K562 (cell line): Measurements from ENCODE around the gene KAT6B. TPM values are rescaled to one million over a fixed set of nuclear protein-coding genes. Genes with fewer than 3 reads are reported as not detected.

Source experiments
- ATAC-seq: fragments of 200-7000 bp; cut with Tn5 transposase; 3 replicates; pipeline ENCODE4 v1.9.1; 2020; ENCODE audit warnings: moderate library complexity
- BruUV-seq: library from RNA; stranded (reverse); fragments of 400-500 nt; replicated peaks from 2 replicates; lab custom pipeline; 2021; lab: Mats Ljungman, UMichigan
- CTCF ChIA-PET: fragments of 300-600 bp; formaldehyde crosslinking; extraction: SDS; loops from one replicate; lab custom pipeline; 2021; ENCODE audit warnings: low intra/inter-chr PET ratio; lab: Yijun Ruan, JAX
- POLR2A ChIA-PET: fragments of 300-600, 350-650 bp; sonication (Branson Sonifier 250); formaldehyde crosslinking; extraction: SDS; loops from one replicate; lab custom pipeline; 2021; ENCODE audit warnings: antibody characterized with exemption, inconsistent platforms; lab: Yijun Ruan, JAX
- DNase-seq, 4 experiments: peaks; one replicate each; pipeline versions ENCODE4 v3.0.0 to v3.0.0-alpha.2; 2011 to 2018; ENCODE audit warnings: low spot score in 3 of 4, mixed read lengths in 3 of 4; ENCODE audit errors: extremely low read depth in 1 of 4
- FAIRE-seq: peaks from 2 replicates; lab custom pipeline; 2011; peaks lifted over from hg19 to GRCh38; lab: Jason Lieb, UNC
- H2AFZ ChIP-seq: 2 replicates; pipeline ENCODE4 v1.6.0; 2011; ENCODE audit warnings: low read depth, low read length, control low read depth, inconsistent platforms
- H3K27ac ChIP-seq: fragments of 200-600 bp; 3 replicates; pipeline ENCODE4 v1.8.0; 2011; ENCODE audit warnings: low read depth, mild to moderate bottlenecking, control low read depth, inconsistent platforms, low read length, moderate library complexity, mixed read lengths; ENCODE audit errors: extremely low read depth
- H3K27me3 ChIP-seq, 2 experiments: fragments of 300-600 bp in 1 of 2; 2 replicates in 1 of 2; 3 replicates in 1 of 2; pipeline versions ENCODE4 v1.6.0 to v1.8.0; 2011; ENCODE audit warnings: inconsistent platforms in 2 of 2, low read length in 2 of 2, mild to moderate bottlenecking in 1 of 2, mixed read lengths in 1 of 2, moderate library complexity in 1 of 2; ENCODE audit not compliant: control insufficient read depth in 2 of 2, insufficient read depth in 2 of 2
- H3K36me3 ChIP-seq: fragments of 300-600 bp; 3 replicates; pipeline ENCODE4 v1.8.0; 2011; ENCODE audit warnings: mild to moderate bottlenecking, low read length, inconsistent platforms; ENCODE audit not compliant: control insufficient read depth, insufficient read depth
- H3K4me1 ChIP-seq, 2 experiments: fragments of 200-600 bp in 1 of 2; replicated peaks in 1 of 2; 2 replicates in 1 of 2; 3 replicates in 1 of 2; pipeline versions ENCODE4 v1.5.1 to v1.8.0; 2011; ENCODE audit warnings: inconsistent platforms in 2 of 2, low read length in 2 of 2, mild to moderate bottlenecking in 1 of 2, mixed read lengths in 1 of 2, moderate library complexity in 1 of 2; ENCODE audit not compliant: control insufficient read depth in 2 of 2, insufficient read depth in 2 of 2
- H3K4me2 ChIP-seq: 2 replicates; pipeline ENCODE4 v1.6.1; 2011; ENCODE audit warnings: low read length, control low read depth, inconsistent platforms, mixed read lengths; ENCODE audit not compliant: insufficient read depth
- H3K4me3 ChIP-seq: fragments of 200-600 bp; sonication (generic), shearing (Covaris generic); 2 replicates; pipeline ENCODE4 v1.5.1; 2016; ENCODE audit warnings: control low read depth, inconsistent platforms
- H3K79me2 ChIP-seq: fragments of 200-600 bp; 3 replicates; pipeline ENCODE4 v1.8.0; 2011; ENCODE audit warnings: low read length, inconsistent platforms; ENCODE audit not compliant: control insufficient read depth, insufficient read depth
- H3K9ac ChIP-seq, 2 experiments: 2 replicates each; pipeline versions ENCODE4 v1.6.0 to v1.6.1; 2011; ENCODE audit warnings: low read depth in 2 of 2, low read length in 2 of 2, control low read depth in 1 of 2, inconsistent platforms in 1 of 2, mild to moderate bottlenecking in 1 of 2, mixed read lengths in 1 of 2; ENCODE audit not compliant: insufficient read depth in 1 of 2
- H3K9me1 ChIP-seq: one replicate; pipeline ENCODE4 v1.6.0; 2011; ENCODE audit warnings: inconsistent platforms, mild to moderate bottlenecking, low read length, moderate library complexity; ENCODE audit not compliant: control insufficient read depth, insufficient read depth
- H3K9me3 ChIP-seq: replicated peaks from 2 replicates; pipeline ENCODE4 v1.5.1; 2011; ENCODE audit warnings: low read depth, low read length, inconsistent platforms; ENCODE audit not compliant: control insufficient read depth, insufficient read depth
- H4K20me1 ChIP-seq: replicated peaks from 2 replicates; pipeline ENCODE4 v1.6.1; 2011; ENCODE audit warnings: low read length, inconsistent platforms, mixed read lengths; ENCODE audit not compliant: control insufficient read depth, insufficient read depth
- ATF7 ChIP-seq: fragments of 450-650 bp; IDR thresholded peaks from 2 replicates; pipeline ENCODE4 v1.7.1; 2014; ENCODE audit warnings: mild to moderate bottlenecking, moderate library complexity
- MNT ChIP-seq, 2 experiments: fragments of 450-650 bp; conservative IDR thresholded peaks; 2 replicates each; pipeline ENCODE4 v1.6.1; 2017; ENCODE audit warnings: mild to moderate bottlenecking in 2 of 2, moderate library complexity in 2 of 2
- NFE2 ChIP-seq: IDR thresholded peaks from 2 replicates; pipeline ENCODE4 v1.6.1; 2014; ENCODE audit warnings: antibody characterized with exemption, low read depth
- RBFOX2 ChIP-seq: fragments of 200-400 bp; formaldehyde crosslinking; IDR thresholded peaks from 2 replicates; pipeline ENCODE4 v1.6.1; 2017; ENCODE audit warnings: low read depth, mild to moderate bottlenecking, low read length, moderate library complexity
- THRAP3 ChIP-seq: fragments of 450-650 bp; IDR thresholded peaks from 2 replicates; pipeline ENCODE4 v1.6.1; 2016; ENCODE audit warnings: mild to moderate bottlenecking, inconsistent platforms, borderline replicate concordance
- ZFPM2 ChIP-seq: fragments of 250-450 bp; sonication (Bioruptor Pico); IDR thresholded peaks from 2 replicates; pipeline ENCODE4 v1.5.1; 2022; ENCODE audit warnings: mild to moderate bottlenecking
- ZNF143 ChIP-seq: sonication (generic); formaldehyde crosslinking; IDR thresholded peaks from 2 replicates; pipeline ENCODE4 v1.9.0; 2022; ENCODE audit warnings: mild to moderate bottlenecking, missing genetic modification reagents
- ZNF785 ChIP-seq: fragments of 250-450 bp; sonication (Bioruptor Pico); IDR thresholded peaks from 2 replicates; pipeline ENCODE4 v1.4.0; 2020; ENCODE audit warnings: mild to moderate bottlenecking
- WGBS: fragments of 100-300 bp; shearing (Covaris generic); methylation state at CpG from one replicate; pipeline ENCODE4 v1.1.6; 2016; ENCODE audit warnings: low coverage, mixed read lengths; ENCODE audit not compliant: insufficient coverage; ENCODE audit errors: missing lambda C conversion rate; 5-methylcytosine and 5-hydroxymethylcytosine counted together
- in situ Hi-C: fragments of 300-500 bp; cut with MboI; formaldehyde crosslinking; loops from 4 replicates; pipeline ENCODE4 v1.15.0; 2018; ENCODE audit warnings: inconsistent platforms, mixed read lengths
- intact Hi-C: fragments of 100-400 bp; cut with micrococcal nuclease; formaldehyde crosslinking; loops from 2 replicates; pipeline ENCODE4 v1.14.2; 2022
- polyA plus RNA-seq, 8 experiments: library from polyadenylated mRNA; depleted of rRNA in 4 of 8; stranded (reverse) in 5 of 8; unstranded in 3 of 8; fragments of >200 nt; fragmentation: Nextera tagmentation in 2 of 8; fragmentation: Illumina TruSeq in 1 of 8; extraction: Ambion mirVana in 2 of 8; extraction: Trizol in 1 of 8; gene quantifications; 2 replicates each; pipeline versions ENCODE4 v1.2.1 to v1.2.3, GENCODE V29; 2011 to 2014; ENCODE audit warnings: inconsistent platforms in 1 of 8, missing spikeins in 1 of 8
- total RNA-seq, 7 experiments: library from RNA; depleted of rRNA in 6 of 7; stranded (reverse); fragments of >200 nt in 6 of 7; fragmentation: Illumina TruSeq in 2 of 7; extraction: Trizol in 2 of 7; gene quantifications; 2 replicates each; pipeline versions ENCODE4 v1.2.1 to v1.2.3, GENCODE V29; 2011 to 2021; ENCODE audit warnings: low replicate concordance in 1 of 7
- TF ChIP-seq, protein P1 (sequence below): fragments of 450-650 bp; conservative IDR thresholded peaks from 2 replicates; pipeline ENCODE4 v1.6.1; 2016; ENCODE audit warnings: missing genetic modification characterization, low read depth, mild to moderate bottlenecking, missing compliant biosample characterization, moderate library complexity

Gene KAT6B
- total and polyA plus RNA-seq, 9 of the 15 experiments (the other 6 are each of a cell fraction or from before 2014, with no cell fraction given), result 1.4 to 9.2 (median 6.8) TPM

- no peak overlapping the region for H3K4me3 ChIP-seq
- intact Hi-C loops (no loop called here), in situ Hi-C loops (no loop called here)
- H3K79me2 ChIP-seq, result no peaks in the 10 kb centered on the region
- H3K9me1 ChIP-seq, result no peaks in the 10 kb centered on the region
- CTCF ChIA-PET, result no interaction called here
- H3K4me1 ChIP-seq, result no peaks in the 10 kb centered on the region; a peak in 1 of 5 replicates
- no peak overlapping the region for H3K27ac ChIP-seq
- ATAC-seq (no peak), DNase-seq (no peak), FAIRE-seq (no peak)
- no peak overlapping the region for H3K9ac ChIP-seq
- no peak overlapping the region for H2AFZ ChIP-seq
- no peaks in the 10 kb centered on the region for H3K9me3 ChIP-seq
- H3K27me3 ChIP-seq, result peaks cover 0 to 4% of the 10 kb centered on the region in 2 experiments; a peak in 1 of 5 replicates
- H3K36me3 ChIP-seq, result no peaks in the 10 kb centered on the region
- no peaks in the 10 kb centered on the region for H4K20me1 ChIP-seq
- H3K4me2 ChIP-seq, result no peak overlapping the region
- TF ChIP-seq MNT (conservative IDR thresholded peaks at IDR 0.05), result no peak
- TF ChIP-seq, all 486 proteins: peak for 0
- 19% methylated on average over 2 of the region's 2 CpGs for WGBS
- POLR2A ChIA-PET, result interaction anchor here (1.3 to 1.5 kb wide), 2 partner anchors 10 to 37 kb away, joined by 3 read pairs; no protein-coding TSS in a partner anchor
- no TSS peak for BruUV-seq
Observed at GRCh38 chr10:74927701-74928100, 101.3 kb downstream of the KAT6B start.

- H4K20me1 ChIP-seq, result no peaks in the 10 kb centered on the region
- CTCF ChIA-PET, result no interaction called here
- no peaks in the 10 kb centered on the region for H3K9me1 ChIP-seq
- no peaks in the 10 kb centered on the region for H3K79me2 ChIP-seq
- no peak overlapping the region for H2AFZ ChIP-seq
- no peak for DNase-seq
- peaks cover 0 to 4% of the 10 kb centered on the region in 2 experiments; a peak in 1 of 5 replicates for H3K27me3 ChIP-seq
- H3K9ac ChIP-seq, result no peak overlapping the region
- no peaks in the 10 kb centered on the region for H3K36me3 ChIP-seq
- no peak overlapping the region for H3K4me3 ChIP-seq
- H3K4me2 ChIP-seq, result no peak overlapping the region
- POLR2A ChIA-PET, result interaction anchor here (1.5 kb wide), 1 partner anchor 9 kb away, joined by 3 read pairs; no protein-coding TSS in a partner anchor
- intact Hi-C loops (no loop called here), in situ Hi-C loops (no loop called here)
- BruUV-seq, result no TSS peak
- WGBS, result 67% methylated on average over 2 of the region's 2 CpGs
- no peaks in the 10 kb centered on the region for H3K9me3 ChIP-seq
- ATAC-seq, result no peak
- H3K27ac ChIP-seq, result no peak overlapping the region
- no peaks in the 10 kb centered on the region; a peak in 1 of 5 replicates for H3K4me1 ChIP-seq
- no peak for FAIRE-seq
- TF ChIP-seq, protein P1, sequence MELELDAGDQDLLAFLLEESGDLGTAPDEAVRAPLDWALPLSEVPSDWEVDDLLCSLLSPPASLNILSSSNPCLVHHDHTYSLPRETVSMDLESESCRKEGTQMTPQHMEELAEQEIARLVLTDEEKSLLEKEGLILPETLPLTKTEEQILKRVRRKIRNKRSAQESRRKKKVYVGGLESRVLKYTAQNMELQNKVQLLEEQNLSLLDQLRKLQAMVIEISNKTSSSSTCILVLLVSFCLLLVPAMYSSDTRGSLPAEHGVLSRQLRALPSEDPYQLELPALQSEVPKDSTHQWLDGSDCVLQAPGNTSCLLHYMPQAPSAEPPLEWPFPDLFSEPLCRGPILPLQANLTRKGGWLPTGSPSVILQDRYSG (tag), result no peak
- TF ChIP-seq NFE2 (no peak), THRAP3 (no peak), ZNF785 (CRISPR knock-in tag) (no peak), ZFPM2 (CRISPR knock-in tag) (no peak), ZNF143 (CRISPR knock-in tag) (no peak), ATF7 (no peak), RBFOX2 (no peak)
Observed at GRCh38 chr10:74928742-74929191, 102.4 kb downstream of the KAT6B start.
